IMR-90 (cell line): ENCODE results near the gene OPCML. TPM values are rescaled to one million over a fixed set of nuclear protein-coding genes. Genes with fewer than 3 reads are reported as not detected.

Experiments used
- ATAC-seq: fragments of 200-7000 bp; cut with Tn5 transposase; 2 replicates; pipeline ENCODE4 v1.9.1; 2020; ENCODE audit warnings: low read depth, mild to moderate bottlenecking, moderate library complexity
- BruUV-seq: library from RNA; stranded (reverse); fragments of 400-500 nt; replicated peaks from 2 replicates; lab custom pipeline; 2021; lab: Mats Ljungman, UMichigan
- CTCF ChIA-PET: fragments of 300-600 bp; formaldehyde crosslinking; extraction: SDS; loops from one replicate; lab custom pipeline; 2021; ENCODE audit warnings: antibody characterized with exemption; lab: Yijun Ruan, JAX
- POLR2A ChIA-PET: fragments of 300-600 bp; sonication (Branson Sonifier 250); formaldehyde crosslinking; loops from one replicate; lab custom pipeline; 2022; ENCODE audit warnings: antibody characterized with exemption; ENCODE audit not compliant: unreplicated experiment; lab: Charles Lee
- DNase-seq: peaks from one replicate; pipeline ENCODE4 v3.0.0; 2013
- H2AFZ ChIP-seq: replicated peaks from 2 replicates; pipeline ENCODE3; 2013; ENCODE audit warnings: low read length, mild to moderate bottlenecking; ENCODE audit not compliant: poor library complexity
- H2AK5ac ChIP-seq: 2 replicates; pipeline ENCODE4 v1.6.1; 2013; ENCODE audit warnings: low read depth, low read length, inconsistent platforms
- H2AK9ac ChIP-seq: replicated peaks from 2 replicates; pipeline ENCODE3; 2013; ENCODE audit warnings: mild to moderate bottlenecking, low read depth, low read length, moderate library complexity; ENCODE audit not compliant: poor library complexity
- H2BK120ac ChIP-seq: 2 replicates; pipeline ENCODE4 v1.6.1; 2013; ENCODE audit warnings: low read depth, low read length, inconsistent platforms
- H2BK15ac ChIP-seq: 3 replicates; pipeline ENCODE4 v1.6.1; 2013; ENCODE audit warnings: low read depth, low read length, inconsistent platforms
- H2BK20ac ChIP-seq: 2 replicates; pipeline ENCODE4 v1.6.1; 2013; ENCODE audit warnings: low read depth, mild to moderate bottlenecking, inconsistent platforms, low read length, moderate library complexity
- H2BK5ac ChIP-seq: 2 replicates; pipeline ENCODE4 v1.6.1; 2013; ENCODE audit warnings: mild to moderate bottlenecking, low read depth, low read length, inconsistent platforms; ENCODE audit not compliant: poor library complexity, severe bottlenecking
- H3K14ac ChIP-seq: replicated peaks from 2 replicates; pipeline ENCODE4 v1.6.1; 2013; ENCODE audit warnings: low read depth, low read length, inconsistent platforms
- H3K18ac ChIP-seq: 2 replicates; pipeline ENCODE4 v1.6.1; 2013; ENCODE audit warnings: low read depth, low read length, control low read depth
- H3K23ac ChIP-seq: 2 replicates; pipeline ENCODE4 v1.6.1; 2013; ENCODE audit warnings: low read depth, low read length, inconsistent platforms
- H3K27ac ChIP-seq: 2 replicates; pipeline ENCODE4 v1.5.1; 2013; ENCODE audit warnings: mild to moderate bottlenecking, control low read depth, low read length; ENCODE audit not compliant: insufficient read depth
- H3K27me3 ChIP-seq: 2 replicates; pipeline ENCODE4 v1.6.1; 2013; ENCODE audit warnings: low read length; ENCODE audit not compliant: control insufficient read depth, insufficient read depth
- H3K36me3 ChIP-seq: 2 replicates; pipeline ENCODE4 v1.6.1; 2013; ENCODE audit warnings: low read length, mixed read lengths; ENCODE audit not compliant: control insufficient read depth, insufficient read depth
- H3K4ac ChIP-seq: 2 replicates; pipeline ENCODE4 v1.6.1; 2013; ENCODE audit warnings: low read depth, low read length, inconsistent platforms
- H3K4me1 ChIP-seq: 2 replicates; pipeline ENCODE4 v1.6.1; 2013; ENCODE audit warnings: low read length, mixed read lengths; ENCODE audit not compliant: control insufficient read depth, insufficient read depth
- H3K4me2 ChIP-seq: 2 replicates; pipeline ENCODE4 v1.6.1; 2013; ENCODE audit warnings: low read depth, mild to moderate bottlenecking, control low read depth, low read length, moderate library complexity
- H3K4me3 ChIP-seq: 2 replicates; pipeline ENCODE4 v1.5.1; 2013; ENCODE audit warnings: low read depth, mild to moderate bottlenecking, control low read depth, low read length, moderate library complexity; ENCODE audit not compliant: insufficient read depth
- H3K56ac ChIP-seq: 2 replicates; pipeline ENCODE4 v1.6.1; 2013; ENCODE audit warnings: low read length, inconsistent platforms; ENCODE audit not compliant: insufficient read depth; ENCODE audit errors: extremely low read depth
- H3K79me1 ChIP-seq, 2 experiments: 2 replicates each; pipeline ENCODE4 v1.6.1; 2013; ENCODE audit warnings: low read length in 2 of 2, inconsistent platforms in 1 of 2, low read depth in 1 of 2
- H3K9ac ChIP-seq: 2 replicates; pipeline ENCODE4 v1.6.1; 2013; ENCODE audit warnings: low read depth, low read length, control low read depth
- H3K9me1 ChIP-seq: 2 replicates; pipeline ENCODE4 v1.6.1; 2013; ENCODE audit warnings: low read length, inconsistent platforms; ENCODE audit not compliant: insufficient read depth
- H3K9me3 ChIP-seq: 2 replicates; pipeline ENCODE4 v1.6.1; 2013; ENCODE audit warnings: low read length; ENCODE audit not compliant: control insufficient read depth, insufficient read depth
- H4K20me1 ChIP-seq: 2 replicates; pipeline ENCODE4 v1.6.1; 2013; ENCODE audit warnings: low read length, inconsistent platforms; ENCODE audit not compliant: insufficient read depth
- H4K5ac ChIP-seq: 2 replicates; pipeline ENCODE4 v1.6.1; 2013; ENCODE audit warnings: mild to moderate bottlenecking, low read depth, low read length, control low read depth
- H4K8ac ChIP-seq, 2 experiments: 2 replicates each; pipeline ENCODE4 v1.6.1; 2013; ENCODE audit warnings: low read depth in 2 of 2, low read length in 2 of 2, control low read depth in 1 of 2, inconsistent platforms in 1 of 2
- H4K91ac ChIP-seq: 2 replicates; pipeline ENCODE4 v1.6.1; 2013; ENCODE audit warnings: low read depth, low read length, inconsistent platforms; ENCODE audit not compliant: insufficient read depth
- BHLHE40 ChIP-seq: fragments of 150-350 bp; IDR thresholded peaks from 2 replicates; pipeline ENCODE4 v1.6.1; 2016; ENCODE audit warnings: mild to moderate bottlenecking, low read depth, low read length
- CHD1 ChIP-seq: IDR thresholded peaks from 2 replicates; pipeline ENCODE4 v1.6.1; 2012; ENCODE audit warnings: low read depth, low read length, improper control_type of control experiment
- ELK1 ChIP-seq: fragments of 150-350 bp; IDR thresholded peaks from 2 replicates; pipeline ENCODE4 v1.6.1; 2016; ENCODE audit warnings: low read depth, mild to moderate bottlenecking, low read length, moderate library complexity, borderline replicate concordance
- MAFK ChIP-seq: IDR thresholded peaks from 2 replicates; pipeline ENCODE4 v1.6.1; 2012; ENCODE audit warnings: low read depth, low read length, improper control_type of control experiment
- MAZ ChIP-seq: IDR thresholded peaks from 2 replicates; pipeline ENCODE4 v1.6.1; 2012; ENCODE audit warnings: low read depth, mild to moderate bottlenecking, low read length, improper control_type of control experiment, moderate library complexity, borderline replicate concordance
- MXI1 ChIP-seq: IDR thresholded peaks from 2 replicates; pipeline ENCODE4 v1.6.1; 2012; ENCODE audit warnings: low read depth, mild to moderate bottlenecking, low read length, moderate library complexity, borderline replicate concordance
- POLR2A ChIP-seq: IDR thresholded peaks from 2 replicates; pipeline ENCODE4 v1.6.1; 2012; ENCODE audit warnings: mild to moderate bottlenecking, low read depth, low read length
- RAD21 ChIP-seq: IDR thresholded peaks from 2 replicates; pipeline ENCODE4 v1.6.1; 2012; ENCODE audit warnings: low read length, improper control_type of control experiment
- RCOR1 ChIP-seq: IDR thresholded peaks from 2 replicates; pipeline ENCODE4 v1.6.1; 2012; ENCODE audit warnings: mild to moderate bottlenecking, low read length, improper control_type of control experiment; ENCODE audit not compliant: insufficient replicate concordance
- RFX5 ChIP-seq: IDR thresholded peaks from 2 replicates; pipeline ENCODE4 v1.8.0; 2012; ENCODE audit warnings: low read depth, mild to moderate bottlenecking, low read length, moderate library complexity
- SMC3 ChIP-seq: fragments of 150-350 bp; IDR thresholded peaks from 2 replicates; pipeline ENCODE4 v1.6.1; 2016; ENCODE audit warnings: low read depth, mild to moderate bottlenecking, antibody characterized with exemption, low read length, moderate library complexity
- USF2 ChIP-seq: fragments of 150-350 bp; IDR thresholded peaks from 2 replicates; pipeline ENCODE4 v1.6.1; 2017; ENCODE audit warnings: mild to moderate bottlenecking, antibody characterized with exemption, low read length, low read depth
- WGBS, 2 experiments: methylation state at CpG; one replicate each; pipeline versions ENCODE4 v1.1.5 to v1.1.7; 2013; ENCODE audit warnings: missing lambda C conversion rate in 2 of 2; ENCODE audit not compliant: insufficient read length in 1 of 2; ENCODE audit errors: extremely low coverage in 2 of 2; 5-methylcytosine and 5-hydroxymethylcytosine counted together
- dilution Hi-C: fragments of 300-500 bp; cut with HindIII; formaldehyde crosslinking; loops from one replicate; pipeline ENCODE4 v1.14.3; 2018; ENCODE audit warnings: low sequenced_read_pairs; ENCODE audit not compliant: unreplicated experiment
- in situ Hi-C: fragments of 300-500 bp; cut with MboI; formaldehyde crosslinking; loops from 3 replicates; pipeline ENCODE4 v1.14.3; 2019; ENCODE audit warnings: low sequenced_read_pairs, inconsistent platforms, mixed read lengths
- intact Hi-C: fragments of 100-400 bp; cut with micrococcal nuclease; formaldehyde crosslinking; loops from 2 replicates; pipeline ENCODE4 v1.10.0; 2022
- polyA plus RNA-seq, 3 experiments: library from polyadenylated mRNA; depleted of rRNA; stranded (reverse); fragments of >200 nt; gene quantifications; 2 replicates each; pipeline ENCODE4 v1.2.3, GENCODE V29; 2012; ENCODE audit warnings: low replicate concordance in 1 of 3
- total RNA-seq: library from RNA; depleted of rRNA; stranded (reverse); fragments of >200 nt; gene quantifications from 2 replicates; pipeline ENCODE4 v1.2.3, GENCODE V29; 2012

The OPCML gene
- total and polyA plus RNA-seq, 2 of the 4 experiments (the other 2 are of a cell fraction), result under 0.01 to 2.6 TPM

DNA sequence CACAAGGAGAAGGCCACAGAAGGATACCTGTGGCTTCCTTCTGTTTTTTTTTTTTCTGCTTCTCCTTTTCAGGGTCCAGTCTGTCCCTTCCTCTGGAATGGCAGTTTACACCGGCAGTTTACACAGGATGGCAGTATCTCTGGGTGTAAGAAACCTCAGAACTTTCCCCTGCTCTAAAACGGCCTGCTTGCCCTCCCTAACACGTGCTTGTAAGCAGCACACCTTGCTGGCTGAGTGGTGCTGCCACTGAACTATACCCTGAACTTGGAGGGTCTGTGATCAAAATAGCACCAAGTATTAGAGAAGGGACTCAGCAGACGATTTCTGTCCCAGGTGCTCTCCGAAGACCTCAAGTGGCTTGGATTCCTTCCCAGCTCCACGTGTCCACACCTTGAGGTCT is 904 bp upstream of the OPCML start:
- Histone ChIP-seq H4K91ac (no peak overlapping the region), H4K8ac (no peak overlapping the region), H3K56ac (no peak overlapping the region), H3K4me1 (no peaks in the 10 kb centered on the region), H2AFZ (no peak overlapping the region), H3K27ac (no peak overlapping the region), H3K18ac (no peak overlapping the region), H2BK5ac (no peak overlapping the region), H2AK9ac (no peak overlapping the region), H3K14ac (no peak overlapping the region), H3K9ac (no peak overlapping the region), H3K4ac (no peak overlapping the region), H3K4me2 (no peak overlapping the region), H2BK20ac (no peak overlapping the region), H2BK15ac (no peak overlapping the region), H2BK120ac (no peak overlapping the region), H3K4me3 (no peak overlapping the region), H3K9me3 (peaks cover 46% of the 10 kb centered on the region), H2AK5ac (no peak overlapping the region), H3K27me3 (no peaks in the 10 kb centered on the region), H3K36me3 (no peaks in the 10 kb centered on the region), H3K79me1 (no peaks in the 10 kb centered on the region), H3K9me1 (no peaks in the 10 kb centered on the region), H3K23ac (no peak overlapping the region), H4K5ac (no peak overlapping the region), H4K20me1 (no peaks in the 10 kb centered on the region)
- DNase-seq (no peak), ATAC-seq (no peak)
- ChIA-PET CTCF (no interaction called here), POLR2A (no interaction called here)
- BruUV-seq, result no TSS peak
- dilution Hi-C loops (no loop called here), intact Hi-C loops (no loop called here), in situ Hi-C loops (no loop called here)
- TF ChIP-seq SMC3 (no peak), MAZ (no peak), ELK1 (no peak), RCOR1 (no peak), MXI1 (no peak), POLR2A (no peak), RFX5 (no peak), MAFK (no peak), RAD21 (no peak), USF2 (no peak), BHLHE40 (no peak), CHD1 (no peak)
- WGBS, 2 experiments, result 18% methylated on average over 2 of the region's 6 CpGs; no CpG with 5 or more reads in 1 of the 2 experiments
